H9 (cell line): ENCODE data around the gene ZNF608. TPM values are rescaled to one million over a fixed set of nuclear protein-coding genes. Genes with fewer than 3 reads are reported as not detected.

Experiments
- DNase-seq: peaks from one replicate; pipeline ENCODE4 v3.0.0-alpha.2; 2017
- H2AFZ ChIP-seq: one replicate; pipeline ENCODE4 v1.6.1; 2013; ENCODE audit warnings: mild to moderate bottlenecking, low read length, control low read depth, moderate library complexity
- H2AK5ac ChIP-seq: 2 replicates; pipeline ENCODE4 v1.6.1; 2013; ENCODE audit warnings: low read length, control low read depth, mixed read lengths; ENCODE audit not compliant: insufficient read length
- H2BK120ac ChIP-seq: one replicate; pipeline ENCODE4 v1.6.1; 2013; ENCODE audit warnings: low read depth, mild to moderate bottlenecking, low read length, control low read depth, inconsistent platforms; ENCODE audit not compliant: poor library complexity, severe bottlenecking
- H2BK12ac ChIP-seq: 2 replicates; pipeline ENCODE4 v1.6.1; 2013; ENCODE audit warnings: low read length, control low read depth, mixed read lengths, low read depth; ENCODE audit not compliant: insufficient read length
- H2BK15ac ChIP-seq: 2 replicates; pipeline ENCODE4 v1.6.1; 2013; ENCODE audit warnings: low read depth, low read length, control low read depth
- H2BK20ac ChIP-seq: one replicate; pipeline ENCODE4 v1.6.1; 2013; ENCODE audit warnings: low read depth, mild to moderate bottlenecking, low read length, control low read depth, inconsistent platforms; ENCODE audit not compliant: poor library complexity, severe bottlenecking
- H2BK5ac ChIP-seq: 2 replicates; pipeline ENCODE4 v1.6.1; 2013; ENCODE audit warnings: low read length, control low read depth, mixed read lengths; ENCODE audit not compliant: insufficient read length
- H3K14ac ChIP-seq: 2 replicates; pipeline ENCODE4 v1.6.1; 2013; ENCODE audit warnings: low read length, control low read depth; ENCODE audit not compliant: insufficient read depth
- H3K18ac ChIP-seq: 2 replicates; pipeline ENCODE4 v1.6.1; 2013; ENCODE audit warnings: low read depth, mild to moderate bottlenecking, mixed read lengths, low read length, control low read depth; ENCODE audit not compliant: insufficient read length
- H3K23ac ChIP-seq: 2 replicates; pipeline ENCODE4 v1.6.1; 2013; ENCODE audit warnings: low read length, control low read depth, mixed read lengths, low read depth; ENCODE audit not compliant: insufficient read length
- H3K23me2 ChIP-seq: 2 replicates; pipeline ENCODE4 v1.6.1; 2013; ENCODE audit warnings: low read depth, mild to moderate bottlenecking, mixed read lengths, low read length, control low read depth; ENCODE audit not compliant: insufficient read length, poor library complexity, severe bottlenecking
- H3K27ac ChIP-seq: 2 replicates; pipeline ENCODE4 v1.5.1; 2013; ENCODE audit warnings: low read length, control low read depth, mixed read lengths, low read depth; ENCODE audit not compliant: insufficient read length
- H3K27me3 ChIP-seq: 2 replicates; pipeline ENCODE4 v1.6.1; 2013; ENCODE audit warnings: low read length, control low read depth, inconsistent platforms; ENCODE audit not compliant: insufficient read depth
- H3K4ac ChIP-seq: 2 replicates; pipeline ENCODE4 v1.6.1; 2013; ENCODE audit warnings: low read depth, mild to moderate bottlenecking, control low read depth, inconsistent platforms, low read length, moderate library complexity
- H3K4me1 ChIP-seq: 2 replicates; pipeline ENCODE4 v1.6.1; 2013; ENCODE audit warnings: low read length, control low read depth, inconsistent platforms; ENCODE audit not compliant: insufficient read depth
- H3K4me2 ChIP-seq: 2 replicates; pipeline ENCODE4 v1.6.1; 2013; ENCODE audit warnings: low read length, control low read depth, mixed read lengths; ENCODE audit not compliant: insufficient read length, insufficient read depth
- H3K56ac ChIP-seq: 2 replicates; pipeline ENCODE4 v1.6.1; 2013; ENCODE audit warnings: low read depth, mild to moderate bottlenecking, mixed read lengths, low read length, control low read depth; ENCODE audit not compliant: insufficient read length
- H3K79me1 ChIP-seq: 2 replicates; pipeline ENCODE4 v1.6.1; 2013; ENCODE audit warnings: low read depth, mild to moderate bottlenecking, moderate library complexity, low read length, control low read depth, inconsistent platforms; ENCODE audit not compliant: insufficient read depth, poor library complexity, severe bottlenecking
- H3K79me2 ChIP-seq: 2 replicates; pipeline ENCODE4 v1.6.1; 2013; ENCODE audit warnings: low read length, control low read depth, inconsistent platforms; ENCODE audit not compliant: insufficient read depth
- H3K9ac ChIP-seq: 2 replicates; pipeline ENCODE4 v1.6.1; 2013; ENCODE audit warnings: low read length, control low read depth, mixed read lengths; ENCODE audit not compliant: insufficient read length; ENCODE audit errors: extremely low read depth
- H3K9me3 ChIP-seq: one replicate; pipeline ENCODE4 v1.6.1; 2013; ENCODE audit warnings: low read depth, low read length, inconsistent platforms; ENCODE audit not compliant: control insufficient read depth
- H3T11ph ChIP-seq: one replicate; pipeline ENCODE4 v1.6.1; 2013; ENCODE audit warnings: mild to moderate bottlenecking, low read length, control low read depth, inconsistent platforms
- H4K20me1 ChIP-seq: one replicate; pipeline ENCODE4 v1.6.1; 2013; ENCODE audit not compliant: control insufficient read depth, insufficient read length, insufficient read depth
- H4K5ac ChIP-seq: 2 replicates; pipeline ENCODE4 v1.6.1; 2013; ENCODE audit warnings: low read depth, mild to moderate bottlenecking, mixed read lengths, low read length, control low read depth; ENCODE audit not compliant: insufficient read length
- H4K8ac ChIP-seq: replicated peaks from 2 replicates; pipeline ENCODE4 v1.6.1; 2013; ENCODE audit warnings: low read length, control low read depth, mixed read lengths, low read depth; ENCODE audit not compliant: insufficient read length
- H4K91ac ChIP-seq: 2 replicates; pipeline ENCODE4 v1.6.1; 2013; ENCODE audit warnings: low read depth, mild to moderate bottlenecking, moderate library complexity, mixed read lengths, low read length, control low read depth; ENCODE audit not compliant: insufficient read length
- H3K27ac Mint-ChIP-seq, 3 experiments: 2 replicates in 2 of 3; 3 replicates in 1 of 3; pipeline ENCODE4 v1.8.0; 2020 to 2021; ENCODE audit warnings: mixed read lengths in 3 of 3, mild to moderate bottlenecking in 1 of 3, moderate library complexity in 1 of 3
- H3K27me3 Mint-ChIP-seq: 2 replicates; pipeline ENCODE4 v1.8.0; 2021; ENCODE audit warnings: low read depth, mild to moderate bottlenecking, moderate library complexity, mixed read lengths
- H3K36me3 Mint-ChIP-seq, 3 experiments: 2 replicates in 2 of 3; 3 replicates in 1 of 3; pipeline ENCODE4 v1.8.0; 2020 to 2021; ENCODE audit warnings: low read depth in 3 of 3, mixed read lengths in 3 of 3; ENCODE audit not compliant: insufficient read depth in 1 of 3
- H3K4me1 Mint-ChIP-seq, 2 experiments: 2 replicates each; pipeline ENCODE4 v1.8.0; 2020; ENCODE audit warnings: mixed read lengths in 2 of 2
- H3K4me3 Mint-ChIP-seq, 2 experiments: 2 replicates in 1 of 2; 3 replicates in 1 of 2; pipeline ENCODE4 v1.8.0; 2020 to 2021; ENCODE audit warnings: mild to moderate bottlenecking in 2 of 2, mixed read lengths in 2 of 2, moderate library complexity in 1 of 2
- H3K9me3 Mint-ChIP-seq, 2 experiments: 2 replicates in 1 of 2; 3 replicates in 1 of 2; pipeline ENCODE4 v1.8.0; 2020; ENCODE audit warnings: mild to moderate bottlenecking in 2 of 2, mixed read lengths in 2 of 2, moderate library complexity in 1 of 2
- WGBS: extraction: QIAGEN DNeasy Blood & Tissue Kit; methylation state at CpG from one replicate; pipeline ENCODE4 v1.1.7; 2013; ENCODE audit warnings: missing lambda C conversion rate, low lambda C conversion rate, mixed read lengths; ENCODE audit not compliant: insufficient read length; ENCODE audit errors: extremely low coverage; 5-methylcytosine and 5-hydroxymethylcytosine counted together
- total RNA-seq: library from RNA; stranded (reverse); gene quantifications from 2 replicates; pipeline ENCODE4 v1.2.1, GENCODE V29; 2021
- TF ChIP-seq, protein P1 (sequence below): fragments of 200-600 bp; sonication (generic); conservative IDR thresholded peaks from 3 replicates; pipeline ENCODE4 v1.8.0; 2021; ENCODE audit warnings: antibody characterized with exemption, mild to moderate bottlenecking

Gene ZNF608
- total RNA-seq, 1 experiment from 2014 or later, result 67.0 TPM

DNA sequence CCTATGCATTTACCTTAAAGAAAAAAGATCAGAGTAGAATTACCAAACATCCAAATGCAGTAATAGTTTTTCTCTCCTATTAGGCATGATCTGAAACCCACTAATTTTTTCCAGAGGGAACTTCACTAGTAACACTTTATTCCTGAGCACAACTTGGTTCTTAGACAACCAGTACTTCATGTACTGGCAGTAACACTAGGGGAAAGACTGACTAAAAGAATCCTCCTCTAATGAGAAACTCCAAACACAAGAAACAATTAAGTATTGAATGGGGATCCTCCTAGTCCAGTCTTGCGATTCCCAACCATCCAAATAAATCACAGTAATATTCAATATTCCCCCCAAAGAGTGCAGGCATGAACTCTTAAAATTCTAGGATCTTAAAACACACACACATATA lies 48.9 kb downstream of the ZNF608 start:
- Histone ChIP-seq H4K8ac (no peak overlapping the region), H3K14ac (no peak overlapping the region), H2BK120ac (no peak overlapping the region), H3K9ac (no peak overlapping the region), H3K56ac (no peak overlapping the region), H3T11ph (no peak overlapping the region), H3K4ac (no peak overlapping the region), H3K27ac (no peak overlapping the region), H3K4me2 (no peak overlapping the region), H4K91ac (no peak overlapping the region), H3K27me3 (no peaks in the 10 kb centered on the region), H3K79me1 (peaks cover 10% of the 10 kb centered on the region), H3K23me2 (no peaks in the 10 kb centered on the region), H3K18ac (no peak overlapping the region), H2BK15ac (no peak overlapping the region), H2BK20ac (no peak overlapping the region), H2AFZ (no peak overlapping the region), H3K79me2 (peaks cover 37% of the 10 kb centered on the region; the same call in 1 of the 2 replicates), H3K23ac (no peak overlapping the region), H2BK5ac (no peak overlapping the region), H3K9me3 (no peaks in the 10 kb centered on the region), H4K5ac (no peak overlapping the region), H2AK5ac (no peak overlapping the region), H2BK12ac (no peak overlapping the region), H3K4me1 (peaks cover 36% of the 10 kb centered on the region; the same call in 1 of the 2 replicates), H4K20me1 (no peaks in the 10 kb centered on the region)
- H3K4me1 Mint-ChIP-seq, result peaks cover 74 to 79% of the 10 kb centered on the region in 2 experiments
- no peak overlapping the region for H3K4me3 Mint-ChIP-seq
- H3K9me3 Mint-ChIP-seq, result no peaks in the 10 kb centered on the region
- DNase-seq, result no peak
- no peaks in the 10 kb centered on the region for H3K27me3 Mint-ChIP-seq
- peaks cover 18 to 40% (median 36%) of the 10 kb centered on the region in 3 experiments; a peak in 6 of 7 replicates for H3K36me3 Mint-ChIP-seq
- TF ChIP-seq, protein P1, sequence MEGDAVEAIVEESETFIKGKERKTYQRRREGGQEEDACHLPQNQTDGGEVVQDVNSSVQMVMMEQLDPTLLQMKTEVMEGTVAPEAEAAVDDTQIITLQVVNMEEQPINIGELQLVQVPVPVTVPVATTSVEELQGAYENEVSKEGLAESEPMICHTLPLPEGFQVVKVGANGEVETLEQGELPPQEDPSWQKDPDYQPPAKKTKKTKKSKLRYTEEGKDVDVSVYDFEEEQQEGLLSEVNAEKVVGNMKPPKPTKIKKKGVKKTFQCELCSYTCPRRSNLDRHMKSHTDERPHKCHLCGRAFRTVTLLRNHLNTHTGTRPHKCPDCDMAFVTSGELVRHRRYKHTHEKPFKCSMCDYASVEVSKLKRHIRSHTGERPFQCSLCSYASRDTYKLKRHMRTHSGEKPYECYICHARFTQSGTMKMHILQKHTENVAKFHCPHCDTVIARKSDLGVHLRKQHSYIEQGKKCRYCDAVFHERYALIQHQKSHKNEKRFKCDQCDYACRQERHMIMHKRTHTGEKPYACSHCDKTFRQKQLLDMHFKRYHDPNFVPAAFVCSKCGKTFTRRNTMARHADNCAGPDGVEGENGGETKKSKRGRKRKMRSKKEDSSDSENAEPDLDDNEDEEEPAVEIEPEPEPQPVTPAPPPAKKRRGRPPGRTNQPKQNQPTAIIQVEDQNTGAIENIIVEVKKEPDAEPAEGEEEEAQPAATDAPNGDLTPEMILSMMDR, result no peak
- no CpG with 5 or more reads among the region's 1 CpG for WGBS
- peak overlapping the region; percentile 56 to 90 (median 61); a peak in 6 of 7 replicates for H3K27ac Mint-ChIP-seq
